BJ (cell line): ENCODE data around the gene DHX38. TPM values are rescaled to one million over a fixed set of nuclear protein-coding genes. Genes with fewer than 3 reads are reported as not detected.

Experiments used
- CTCF ChIA-PET: fragments of 350-600 bp; formaldehyde crosslinking; extraction: SDS; loops from one replicate; lab custom pipeline; 2021; ENCODE audit warnings: antibody characterized with exemption, inconsistent platforms; lab: Yijun Ruan, JAX
- POLR2A ChIA-PET: fragments of 300-600 bp; sonication (Branson Sonifier 250); formaldehyde crosslinking; extraction: SDS; loops from one replicate; lab custom pipeline; 2021; ENCODE audit warnings: antibody characterized with exemption; lab: Charles Lee
- DNase-seq: peaks from one replicate; pipeline ENCODE4 v3.0.0-alpha.2; 2011; ENCODE audit warnings: low read depth
- H3K27me3 ChIP-seq: 2 replicates; pipeline ENCODE4 v1.6.0; 2011; ENCODE audit warnings: low read length; ENCODE audit not compliant: control insufficient read depth, insufficient read depth
- H3K36me3 ChIP-seq: 2 replicates; pipeline ENCODE4 v1.5.1; 2011; ENCODE audit warnings: low read length; ENCODE audit not compliant: control insufficient read depth, insufficient read depth
- H3K4me3 ChIP-seq: 2 replicates; pipeline ENCODE4 v1.5.1; 2011; ENCODE audit warnings: low read depth, mild to moderate bottlenecking, control low read depth, low read length
- polyA plus RNA-seq: library from polyadenylated mRNA; depleted of rRNA; stranded (reverse); fragments of >200 nt; gene quantifications from 2 replicates; pipeline ENCODE4 v1.2.3, GENCODE V29; 2011
- TF ChIP-seq, protein P1 (sequence below): IDR thresholded peaks from 2 replicates; pipeline ENCODE4 v1.5.1; 2011; ENCODE audit warnings: low read depth, mild to moderate bottlenecking, control low read depth, inconsistent platforms, low read length, moderate library complexity; ENCODE audit not compliant: insufficient read depth

DHX38 gene
- polyA plus RNA-seq, 1 experiment: 37.6 TPM

- Histone ChIP-seq H3K36me3 (peaks cover 6% of the 10 kb centered on the region), H3K4me3 (no peak overlapping the region), H3K27me3 (no peaks in the 10 kb centered on the region)
- TF ChIP-seq, protein P1, sequence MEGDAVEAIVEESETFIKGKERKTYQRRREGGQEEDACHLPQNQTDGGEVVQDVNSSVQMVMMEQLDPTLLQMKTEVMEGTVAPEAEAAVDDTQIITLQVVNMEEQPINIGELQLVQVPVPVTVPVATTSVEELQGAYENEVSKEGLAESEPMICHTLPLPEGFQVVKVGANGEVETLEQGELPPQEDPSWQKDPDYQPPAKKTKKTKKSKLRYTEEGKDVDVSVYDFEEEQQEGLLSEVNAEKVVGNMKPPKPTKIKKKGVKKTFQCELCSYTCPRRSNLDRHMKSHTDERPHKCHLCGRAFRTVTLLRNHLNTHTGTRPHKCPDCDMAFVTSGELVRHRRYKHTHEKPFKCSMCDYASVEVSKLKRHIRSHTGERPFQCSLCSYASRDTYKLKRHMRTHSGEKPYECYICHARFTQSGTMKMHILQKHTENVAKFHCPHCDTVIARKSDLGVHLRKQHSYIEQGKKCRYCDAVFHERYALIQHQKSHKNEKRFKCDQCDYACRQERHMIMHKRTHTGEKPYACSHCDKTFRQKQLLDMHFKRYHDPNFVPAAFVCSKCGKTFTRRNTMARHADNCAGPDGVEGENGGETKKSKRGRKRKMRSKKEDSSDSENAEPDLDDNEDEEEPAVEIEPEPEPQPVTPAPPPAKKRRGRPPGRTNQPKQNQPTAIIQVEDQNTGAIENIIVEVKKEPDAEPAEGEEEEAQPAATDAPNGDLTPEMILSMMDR: no peak
- no peak for DNase-seq
- CTCF ChIA-PET: no interaction called here
- POLR2A ChIA-PET: no interaction called here
Observed at GRCh38 chr16:72083778-72084404, 9.8 kb upstream of the DHX38 start.

GRCh38 chr16:72084445-72084844, 9.2 kb upstream of the DHX38 start:
- POLR2A ChIA-PET: no interaction called here
- no peaks in the 10 kb centered on the region for H3K27me3 ChIP-seq
- TF ChIP-seq, protein P1: no peak
- CTCF ChIA-PET: interaction anchor here (0.6 to 1.0 kb wide), 2 partner anchors 18 to 1372 kb away, joined by 3 to 4 read pairs; no protein-coding TSS in a partner anchor
- peaks cover 6% of the 10 kb centered on the region for H3K36me3 ChIP-seq
- H3K4me3 ChIP-seq: no peak overlapping the region
- DNase-seq: no peak

GRCh38 chr16:72085002-72085401, 8.6 kb upstream of the DHX38 start:
- DNase-seq: no peak

DNA sequence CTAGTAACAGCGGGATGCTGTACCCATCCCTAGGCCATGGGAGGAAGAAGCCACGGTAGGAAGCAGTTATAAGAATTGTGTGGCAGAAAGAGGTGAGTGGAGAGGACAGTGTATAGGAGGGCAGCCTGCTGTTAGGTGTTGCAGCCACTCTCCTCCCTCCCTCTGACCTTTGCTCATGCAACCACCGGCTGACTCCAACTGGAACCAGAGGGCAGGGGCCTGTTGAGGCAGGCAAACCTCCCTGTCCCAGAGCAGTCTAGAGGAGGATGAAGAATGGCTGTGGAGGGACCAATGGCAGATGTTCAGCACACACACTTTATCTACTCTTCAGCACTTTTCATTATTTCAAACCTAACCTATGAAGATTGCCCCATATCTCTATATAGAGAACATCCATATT, 2.4 kb upstream of the DHX38 start:
- ChIA-PET POLR2A (no interaction called here), CTCF (no interaction called here)
- H3K36me3 ChIP-seq: peaks cover 5% of the 10 kb centered on the region
- no peak for DNase-seq
- TF ChIP-seq, protein P1: no peak
- no peak overlapping the region for H3K4me3 ChIP-seq
- no peaks in the 10 kb centered on the region for H3K27me3 ChIP-seq

More at GRCh38 chr16:72085002-72085401, 8.6 kb upstream of the DHX38 start:
- TF ChIP-seq, protein P1: no peak
- Histone ChIP-seq H3K4me3 (no peak overlapping the region), H3K27me3 (no peaks in the 10 kb centered on the region), H3K36me3 (peaks cover 9% of the 10 kb centered on the region)
- CTCF ChIA-PET: interaction anchor here (0.6 to 1.0 kb wide), 2 partner anchors 18 to 1372 kb away, joined by 3 to 4 read pairs; no protein-coding TSS in a partner anchor
- POLR2A ChIA-PET: no interaction called here

DNA sequence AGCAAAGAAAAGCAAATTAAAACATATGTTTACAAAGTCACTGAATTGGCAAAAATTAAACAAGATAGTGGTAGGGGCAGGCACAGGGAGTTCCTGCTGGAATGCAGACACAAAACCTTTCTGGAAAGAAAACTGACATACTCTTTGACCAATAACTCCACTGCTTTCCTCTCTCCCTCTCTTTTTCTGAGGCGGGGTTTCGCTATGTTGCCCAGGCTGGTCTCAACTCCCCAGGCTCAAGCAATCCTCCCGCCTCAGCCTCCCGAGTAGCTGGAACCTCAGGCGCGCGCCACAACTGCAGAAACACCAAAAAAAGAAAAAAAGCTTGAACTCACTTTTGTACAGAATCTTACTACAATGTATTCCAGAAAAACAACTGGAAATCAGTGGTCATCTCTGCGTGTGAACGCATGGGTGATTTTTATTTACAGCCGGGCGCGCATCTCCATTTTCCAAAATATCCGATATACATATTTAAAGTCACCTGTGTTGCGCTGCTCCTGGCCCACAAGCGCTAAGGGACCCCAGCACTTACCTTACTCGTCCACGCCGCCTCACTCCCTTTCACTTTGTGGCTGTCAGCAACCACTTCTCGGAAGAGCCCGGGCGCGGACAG, 707 bp upstream of the DHX38 start:
- CTCF ChIA-PET: interaction anchor here (2.7 kb wide), 1 partner anchor 26 kb away, joined by 10 read pairs; no protein-coding TSS in a partner anchor

More for the DNA sequence above, 707 bp upstream of the DHX38 start:
- Histone ChIP-seq H3K27me3 (no peaks in the 10 kb centered on the region), H3K36me3 (peaks cover 9% of the 10 kb centered on the region), H3K4me3 (peak overlapping the region; percentile 91)
- TF ChIP-seq, protein P1: no peak
- no peak for DNase-seq
- POLR2A ChIA-PET: interaction anchor here (0.8 kb wide), 1 partner anchor 26 kb away, joined by 3 read pairs; no protein-coding TSS in a partner anchor
